ENCODE data around the gene SERPING1.

DNA sequence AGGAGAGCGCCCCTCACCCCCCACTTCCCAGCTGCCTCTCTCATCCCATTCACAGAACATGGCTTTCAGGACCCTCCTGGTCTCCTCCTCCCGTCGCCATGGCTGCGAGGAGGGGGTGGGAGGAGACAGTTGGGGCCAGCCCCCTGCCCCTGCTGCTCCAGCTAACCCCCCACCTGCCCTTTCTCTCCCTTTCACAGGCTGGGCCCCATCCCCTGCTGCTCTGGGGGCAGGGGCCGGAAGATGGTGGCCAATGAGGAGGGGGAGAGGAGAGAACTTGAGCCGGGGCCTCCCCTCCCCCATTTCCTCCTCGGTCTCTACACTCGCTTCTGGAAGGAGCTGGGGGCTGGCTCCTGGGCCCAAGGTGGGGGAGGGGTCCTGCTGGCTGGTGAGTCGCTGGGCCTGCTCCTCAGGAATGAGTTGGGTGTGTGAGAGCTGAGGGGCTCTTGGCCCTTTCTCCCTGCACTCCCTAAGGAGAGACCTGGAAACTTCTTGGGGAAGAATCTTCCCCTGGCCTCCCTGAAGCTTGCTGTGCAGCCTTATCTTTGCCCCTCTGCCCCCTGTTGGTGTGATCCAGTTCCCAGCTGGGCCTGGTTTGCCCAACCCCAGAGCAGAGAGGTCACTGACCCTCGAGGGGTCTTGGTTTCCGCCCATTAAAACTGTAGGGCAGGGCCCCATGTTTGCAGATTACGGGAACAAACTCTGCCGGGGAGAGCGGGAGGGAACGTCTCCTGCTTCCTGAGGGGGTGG lies 42.0 kb downstream of the SERPING1 start:
- TF ChIP-seq, protein P1, sequence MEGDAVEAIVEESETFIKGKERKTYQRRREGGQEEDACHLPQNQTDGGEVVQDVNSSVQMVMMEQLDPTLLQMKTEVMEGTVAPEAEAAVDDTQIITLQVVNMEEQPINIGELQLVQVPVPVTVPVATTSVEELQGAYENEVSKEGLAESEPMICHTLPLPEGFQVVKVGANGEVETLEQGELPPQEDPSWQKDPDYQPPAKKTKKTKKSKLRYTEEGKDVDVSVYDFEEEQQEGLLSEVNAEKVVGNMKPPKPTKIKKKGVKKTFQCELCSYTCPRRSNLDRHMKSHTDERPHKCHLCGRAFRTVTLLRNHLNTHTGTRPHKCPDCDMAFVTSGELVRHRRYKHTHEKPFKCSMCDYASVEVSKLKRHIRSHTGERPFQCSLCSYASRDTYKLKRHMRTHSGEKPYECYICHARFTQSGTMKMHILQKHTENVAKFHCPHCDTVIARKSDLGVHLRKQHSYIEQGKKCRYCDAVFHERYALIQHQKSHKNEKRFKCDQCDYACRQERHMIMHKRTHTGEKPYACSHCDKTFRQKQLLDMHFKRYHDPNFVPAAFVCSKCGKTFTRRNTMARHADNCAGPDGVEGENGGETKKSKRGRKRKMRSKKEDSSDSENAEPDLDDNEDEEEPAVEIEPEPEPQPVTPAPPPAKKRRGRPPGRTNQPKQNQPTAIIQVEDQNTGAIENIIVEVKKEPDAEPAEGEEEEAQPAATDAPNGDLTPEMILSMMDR (IDR thresholded peaks at IDR 0.05): no peak
- no peak for TF ChIP-seq POLR2A (IDR thresholded peaks at IDR 0.05)
